ENCODE measurements around the gene DPP3. TPM values are rescaled to one million over a fixed set of nuclear protein-coding genes. Genes with fewer than 3 reads are reported as not detected.
A peak's percentile ranks its signal among the peaks of the same experiment; 100 is the strongest.
"Not testable (repeated sequence)": the region's sequence is repeated elsewhere in the genome, so short reads cannot be mapped to it uniquely, and the experiment has no call there.

The DPP3 gene
- total RNA-seq, 1 donor from 2014 or later: 24.4 TPM

DNA sequence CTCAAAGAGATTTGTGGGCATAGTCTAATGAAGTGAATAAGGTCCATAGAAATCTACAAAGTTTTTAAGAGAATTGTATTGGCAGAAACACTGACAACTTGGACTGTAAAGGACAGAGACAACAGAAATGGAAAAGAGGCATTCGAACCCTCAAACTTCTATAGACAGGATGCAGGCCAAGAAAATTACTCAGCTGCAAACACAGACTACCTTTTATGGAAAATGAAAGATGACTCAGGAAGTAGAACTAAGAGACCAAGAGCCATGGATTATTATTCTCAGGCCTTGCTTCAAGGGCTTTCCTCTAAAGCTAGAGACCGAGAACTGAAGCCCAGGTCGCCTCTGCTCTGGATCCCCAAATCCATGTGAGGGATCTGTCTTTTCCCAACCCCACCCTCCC lies 17.3 kb upstream of the DPP3 start:
- ATAC-seq (no peak), DNase-seq (ENCODE audit: low spot score) (no peak)

DNA sequence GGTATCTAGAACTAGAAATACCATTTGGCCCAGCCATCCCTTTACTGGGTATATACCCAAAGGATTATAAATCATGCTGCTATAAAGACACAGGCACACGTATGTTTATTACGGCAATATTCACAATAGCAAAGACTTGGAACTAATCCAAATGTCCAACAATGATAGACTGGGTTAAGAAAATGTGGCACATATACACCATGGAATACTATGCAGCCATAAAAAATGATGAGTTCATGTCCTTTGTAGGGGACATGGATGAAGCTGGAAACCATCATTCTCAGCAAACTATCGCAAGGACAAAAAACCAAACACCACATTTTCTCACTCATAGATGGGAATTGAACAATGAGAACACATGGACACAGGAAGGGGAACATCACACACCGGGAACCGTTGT lies 16.1 kb upstream of the DPP3 start:
- not testable (repeated sequence) for ATAC-seq; DNase-seq (ENCODE audit: low spot score)

DNA sequence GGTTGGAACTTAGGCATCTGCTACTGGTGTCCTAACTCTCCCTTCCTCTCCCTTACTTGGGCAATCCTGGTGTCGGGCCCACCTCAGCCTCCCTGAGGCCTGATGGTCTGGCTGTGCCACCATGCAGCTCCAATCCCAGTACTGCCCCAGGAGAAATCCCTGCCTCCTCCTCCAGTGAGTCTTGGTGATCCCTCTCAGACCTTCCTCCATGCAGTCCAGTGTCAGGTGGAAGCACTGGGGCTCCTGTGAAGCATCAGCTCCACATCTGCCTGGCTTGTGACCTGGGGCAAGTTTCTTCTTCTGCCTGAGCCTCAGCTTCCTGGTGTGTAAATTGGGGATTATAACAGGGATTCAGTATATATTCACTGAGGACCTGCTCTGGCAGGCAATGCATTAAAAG lies 15.3 kb upstream of the DPP3 start:
- DNase-seq (ENCODE audit: low spot score) (no peak), ATAC-seq (no peak)

DNA sequence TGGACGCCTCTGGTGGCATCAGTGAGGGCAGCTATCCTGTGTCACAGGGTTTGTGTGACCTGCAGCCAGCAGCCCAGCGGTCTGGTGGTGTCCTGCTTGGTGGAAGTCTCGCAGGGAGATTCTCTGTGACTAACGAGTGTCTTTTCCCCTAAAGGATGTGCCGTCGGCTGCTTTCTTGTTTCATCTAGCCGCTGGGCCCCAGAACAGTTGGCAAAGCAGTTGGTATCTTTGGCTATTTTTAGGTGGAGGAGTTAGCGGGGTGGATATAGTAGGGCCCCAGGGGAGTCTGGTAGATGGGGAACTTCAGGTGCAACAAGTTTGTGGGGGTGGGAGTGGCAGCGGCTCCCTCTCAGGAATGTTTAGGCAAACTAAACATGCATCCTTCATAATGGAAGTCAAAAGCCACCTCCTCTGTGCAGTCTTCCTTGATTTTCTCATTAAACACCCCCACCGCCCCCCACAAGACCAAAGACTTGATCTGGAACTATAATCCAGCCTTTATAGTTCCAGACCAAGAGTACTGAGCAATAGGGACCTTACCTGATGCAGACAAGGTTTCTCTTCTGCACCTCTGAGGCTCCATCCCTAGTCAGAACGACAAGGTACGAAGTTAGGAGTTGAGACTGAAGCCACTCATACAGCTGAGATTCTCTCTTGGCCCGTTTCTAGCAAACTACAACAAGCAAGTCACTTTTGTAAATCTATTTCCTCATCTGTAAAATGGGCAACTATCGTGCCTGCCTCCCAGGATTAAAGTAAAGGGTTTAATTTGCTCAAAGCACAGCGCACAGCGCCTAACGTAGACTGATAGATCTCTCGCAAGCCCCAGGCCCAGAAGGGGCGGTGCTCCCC lies 14.6 kb upstream of the DPP3 start:
- ATAC-seq (no peak), DNase-seq (ENCODE audit: low spot score) (no peak)

DNA sequence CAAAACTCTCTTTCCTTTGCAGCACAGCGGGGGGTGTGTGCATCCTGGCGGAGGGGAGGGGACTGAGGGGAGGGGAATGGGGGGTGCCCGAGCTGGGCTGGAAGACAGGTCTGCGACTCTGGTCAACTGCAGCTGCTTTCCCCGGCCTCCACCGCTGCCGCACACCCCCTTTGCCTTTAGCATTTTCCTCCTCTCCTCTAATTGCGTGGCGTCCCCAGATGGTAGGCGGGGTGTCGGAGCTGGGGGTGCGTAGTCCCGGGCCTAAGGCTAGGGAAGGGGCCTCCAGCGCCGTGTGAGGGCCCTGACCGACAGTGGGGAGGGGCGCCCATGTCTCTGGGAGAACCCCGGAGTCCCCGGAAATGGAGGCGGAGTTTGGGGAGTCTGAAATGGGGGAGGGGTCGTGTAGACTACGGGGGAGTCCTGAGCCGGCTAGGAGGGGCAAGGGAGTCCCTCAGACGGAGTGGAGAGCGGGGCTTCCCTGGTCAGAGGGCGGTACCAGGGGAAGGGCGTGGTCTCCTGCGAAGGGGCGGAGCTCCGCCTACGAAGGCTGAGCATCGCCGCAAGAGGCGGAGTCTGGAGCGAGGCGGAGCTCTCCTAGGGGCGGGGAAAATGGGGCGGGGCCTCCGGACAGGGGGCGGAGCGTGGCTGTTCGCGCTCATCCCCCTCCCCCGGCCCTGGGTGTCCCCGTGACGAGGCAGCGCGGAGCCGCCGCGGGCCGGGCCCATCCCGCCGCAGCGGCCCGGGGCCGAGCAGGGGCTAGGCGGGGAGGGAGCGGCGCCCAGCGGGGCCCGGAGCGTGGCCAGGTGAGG lies 13.8 kb upstream of the DPP3 start, which contains the start of gene PELI3:
PELI3 (plus strand) TSS at position 681 of the 809 bp plus-strand sequence. CDS start 1,224 bp downstream, outside the sequence.
- DNase-seq (ENCODE audit: low spot score) (peak; percentile 94), ATAC-seq (peak; percentile 97)

DNA sequence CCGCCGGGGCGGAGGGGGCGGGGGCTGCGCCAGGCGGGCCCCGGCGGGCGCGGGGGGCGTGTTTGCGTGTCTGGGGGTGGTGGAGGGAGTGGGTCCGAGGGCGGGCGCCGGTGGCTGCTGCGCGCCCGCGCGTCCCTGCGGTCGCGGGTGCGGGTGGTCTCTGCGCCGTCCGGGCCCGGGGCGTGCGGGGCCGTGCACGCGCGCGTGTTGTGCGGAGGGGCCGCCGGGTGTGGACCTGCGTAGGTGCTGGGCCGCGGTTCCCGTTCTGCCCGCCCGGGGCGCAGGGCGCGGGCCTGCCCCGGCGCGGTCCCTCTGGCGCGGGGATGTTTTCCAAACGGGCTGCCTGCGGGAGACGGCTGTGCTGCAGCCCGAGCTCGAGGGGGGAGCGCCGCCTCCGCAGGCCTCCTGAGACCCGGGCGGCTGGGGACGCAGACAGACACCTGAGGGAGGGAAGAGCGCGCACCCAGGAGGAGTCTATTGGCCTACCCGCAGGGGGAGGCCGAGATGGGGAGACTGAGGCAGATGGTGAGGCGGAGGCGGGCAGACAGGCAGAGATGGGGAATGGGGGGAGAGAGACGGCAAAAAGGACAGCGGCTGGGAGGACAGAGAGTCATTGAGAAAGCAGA lies 13.1 kb upstream of the DPP3 start:
- DNase-seq (ENCODE audit: low spot score): no peak
- ATAC-seq: peak; percentile 24

DNA sequence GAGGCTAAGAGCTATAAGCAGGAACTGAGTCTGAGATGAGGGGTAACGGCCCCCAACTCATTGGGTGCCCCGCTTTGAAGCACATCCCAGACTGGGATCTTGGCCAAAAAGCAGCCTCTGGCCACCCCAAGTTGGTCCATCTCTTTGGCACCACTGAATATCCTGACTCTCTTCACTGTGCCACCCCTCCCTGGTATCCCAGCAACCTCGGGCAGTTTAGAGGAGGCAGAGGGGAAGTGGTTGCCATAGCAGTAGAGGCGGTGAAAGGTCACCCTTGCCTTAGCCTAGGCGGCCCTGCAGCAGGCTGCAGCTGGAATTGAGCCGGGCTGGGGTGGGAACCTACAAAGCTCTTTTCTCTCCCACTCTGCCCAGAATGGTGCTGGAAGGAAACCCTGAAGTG lies 12.5 kb upstream of the DPP3 start:
- DNase-seq (ENCODE audit: low spot score): no peak
- peak; percentile 50 for ATAC-seq

DNA sequence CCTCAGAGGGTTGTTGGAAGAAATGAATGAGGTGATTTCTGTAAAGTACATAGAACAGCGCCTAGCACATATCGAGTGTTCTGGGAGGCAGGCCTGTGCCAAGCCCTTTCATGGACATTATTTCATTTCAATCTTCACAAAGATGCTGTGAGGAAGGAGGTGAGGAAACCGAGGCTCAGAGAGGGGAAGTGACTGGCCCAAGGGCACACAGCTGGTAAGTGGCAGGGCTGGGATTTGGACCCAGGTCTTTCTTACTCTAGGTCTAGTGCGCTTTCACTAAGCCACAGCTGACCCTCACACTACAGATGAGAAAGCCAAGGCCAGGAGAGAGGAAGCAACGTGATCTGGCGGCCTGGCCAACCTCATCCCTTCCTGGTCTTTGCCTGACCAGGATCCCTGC lies 11.5 kb upstream of the DPP3 start:
- DNase-seq (ENCODE audit: low spot score) (no peak), ATAC-seq (no peak)

DNA sequence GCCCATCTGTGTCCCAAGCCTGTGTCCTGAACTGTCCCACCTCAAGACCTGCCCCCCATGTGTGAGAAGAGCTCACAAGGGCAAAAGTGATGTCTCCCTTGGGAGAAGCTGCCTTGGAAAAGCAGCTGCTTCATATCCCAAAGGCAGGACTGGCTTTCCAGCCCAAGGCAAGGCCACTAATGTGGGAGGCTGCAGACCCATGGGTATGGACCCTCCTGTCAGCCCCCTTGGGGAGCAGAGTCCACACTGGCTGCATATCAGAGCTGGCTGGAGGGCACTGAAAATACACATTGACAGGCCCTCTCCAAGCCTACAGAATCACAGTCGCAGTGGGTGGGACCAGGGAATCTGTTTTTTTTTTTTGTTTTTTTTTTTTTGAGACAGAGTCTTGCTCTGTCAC lies 10.8 kb upstream of the DPP3 start:
- ATAC-seq (no peak), DNase-seq (ENCODE audit: low spot score) (no peak)

DNA sequence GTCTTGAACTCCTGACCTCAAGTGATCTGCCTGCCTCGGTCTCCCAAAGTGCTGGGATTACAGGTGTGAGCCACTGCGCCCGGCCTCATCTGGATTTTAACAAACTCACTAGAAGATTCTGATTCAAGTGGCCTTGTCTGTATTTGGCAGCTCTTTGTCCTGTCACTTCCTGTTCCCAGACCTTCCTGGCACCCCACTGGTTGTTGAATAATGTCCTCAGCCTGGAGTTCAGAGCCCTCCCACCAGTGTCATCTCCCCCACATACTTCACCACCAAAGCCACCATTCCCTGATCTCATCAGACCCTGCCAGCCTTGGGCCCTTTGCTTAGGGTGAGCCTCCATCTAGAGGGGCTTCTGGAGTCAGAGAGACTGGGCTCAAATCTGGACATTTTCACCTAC lies 10.2 kb upstream of the DPP3 start:
- DNase-seq (ENCODE audit: low spot score) (no peak), ATAC-seq (no peak)

DNA sequence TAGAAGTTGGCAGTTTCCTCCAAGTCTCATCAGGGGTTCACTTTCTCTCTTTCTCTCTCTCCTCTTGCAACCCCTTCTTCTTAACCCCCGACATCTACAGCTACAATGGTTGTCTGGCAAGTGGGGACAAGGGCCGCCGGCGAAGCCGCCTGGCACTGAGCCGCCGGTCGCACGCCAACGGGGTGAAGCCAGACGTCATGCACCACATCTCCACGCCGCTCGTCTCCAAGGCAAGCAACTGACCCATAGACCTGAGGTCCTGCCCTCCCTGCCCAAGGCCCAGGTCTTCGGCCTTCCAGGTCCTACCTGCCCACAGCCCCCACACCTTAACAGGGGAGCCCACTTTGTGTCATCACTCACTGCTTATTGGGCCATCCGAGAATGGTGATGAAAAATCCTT lies 9.1 kb upstream of the DPP3 start:
- DNase-seq (ENCODE audit: low spot score) (no peak), ATAC-seq (no peak)

DNA sequence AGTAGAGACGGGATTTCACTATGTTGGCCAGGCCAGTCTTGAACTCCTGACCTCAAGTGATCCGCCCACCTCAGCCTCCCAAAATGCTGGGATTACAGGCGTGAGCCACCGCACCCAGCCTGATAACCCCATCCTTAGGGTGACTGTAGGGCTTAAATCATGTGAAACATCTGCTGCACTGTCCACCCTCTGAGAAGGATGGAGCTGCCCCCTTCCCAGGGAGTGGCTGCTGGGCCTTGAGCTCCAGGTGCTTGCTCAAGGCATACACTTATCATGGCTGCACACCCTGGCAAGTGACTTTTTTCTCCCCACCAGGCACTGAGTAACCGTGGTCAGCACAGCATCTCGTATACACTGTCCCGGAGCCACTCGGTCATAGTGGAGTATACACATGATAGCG lies 8.2 kb upstream of the DPP3 start:
- ATAC-seq (no peak), DNase-seq (ENCODE audit: low spot score) (no peak)

DNA sequence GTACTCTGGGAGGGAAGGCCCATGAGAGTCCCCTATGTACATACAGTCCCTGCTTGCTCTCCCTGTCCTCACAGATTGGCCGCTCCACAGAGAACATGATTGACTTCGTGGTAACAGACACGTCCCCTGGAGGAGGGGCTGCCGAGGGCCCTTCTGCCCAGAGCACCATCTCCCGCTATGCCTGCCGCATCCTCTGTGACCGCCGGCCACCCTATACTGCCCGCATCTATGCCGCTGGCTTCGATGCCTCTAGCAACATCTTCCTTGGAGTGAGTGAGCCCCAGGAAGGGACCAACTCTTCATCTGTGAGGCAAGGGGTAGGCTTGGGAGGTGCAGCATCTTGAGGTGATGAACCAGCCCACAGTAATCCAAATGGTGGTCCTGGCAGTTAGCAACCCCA lies 7.1 kb upstream of the DPP3 start:
- DNase-seq (ENCODE audit: low spot score) (no peak), ATAC-seq (no peak)

DNA sequence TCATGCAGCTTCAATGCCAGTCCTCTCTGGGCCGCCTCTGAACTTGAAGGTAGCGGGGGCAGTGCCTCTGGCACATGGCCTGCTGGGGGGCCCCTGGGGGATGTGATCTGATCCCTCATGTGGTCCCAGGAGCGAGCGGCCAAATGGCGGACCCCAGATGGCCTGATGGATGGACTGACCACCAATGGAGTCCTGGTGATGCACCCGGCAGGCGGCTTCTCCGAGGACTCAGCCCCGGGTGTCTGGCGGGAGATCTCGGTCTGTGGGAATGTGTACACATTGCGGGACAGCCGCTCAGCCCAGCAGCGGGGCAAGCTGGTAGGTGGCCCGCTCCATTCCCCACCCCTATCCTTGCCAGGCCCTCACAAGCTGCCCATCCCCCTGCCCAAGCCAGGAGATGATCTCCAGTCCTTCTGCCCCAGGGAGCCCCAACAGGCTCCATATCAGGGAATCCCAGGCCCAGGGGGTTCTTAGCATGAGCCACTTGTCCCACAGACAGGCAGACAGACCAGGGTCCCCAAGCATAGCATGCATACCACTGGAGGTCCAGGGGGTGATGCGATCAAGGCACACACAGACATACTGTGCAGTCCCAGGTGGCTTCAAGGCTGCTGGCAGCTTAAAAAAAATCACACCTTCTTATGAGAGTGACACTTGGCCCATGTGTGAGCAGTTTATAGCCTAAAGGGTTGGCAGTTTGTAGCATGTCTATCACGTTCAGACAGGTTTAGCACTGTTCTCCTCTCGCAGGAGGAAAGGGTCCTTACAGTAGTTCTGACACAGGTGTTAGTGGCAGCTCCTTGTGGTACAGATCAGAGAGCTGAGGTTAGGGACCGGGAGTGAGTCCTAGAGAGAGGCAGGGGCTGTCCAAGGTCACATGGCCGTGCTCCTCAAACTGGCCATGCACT lies 6.4 kb upstream of the DPP3 start:
- DNase-seq (ENCODE audit: low spot score): no peak
- ATAC-seq: no peak

DNA sequence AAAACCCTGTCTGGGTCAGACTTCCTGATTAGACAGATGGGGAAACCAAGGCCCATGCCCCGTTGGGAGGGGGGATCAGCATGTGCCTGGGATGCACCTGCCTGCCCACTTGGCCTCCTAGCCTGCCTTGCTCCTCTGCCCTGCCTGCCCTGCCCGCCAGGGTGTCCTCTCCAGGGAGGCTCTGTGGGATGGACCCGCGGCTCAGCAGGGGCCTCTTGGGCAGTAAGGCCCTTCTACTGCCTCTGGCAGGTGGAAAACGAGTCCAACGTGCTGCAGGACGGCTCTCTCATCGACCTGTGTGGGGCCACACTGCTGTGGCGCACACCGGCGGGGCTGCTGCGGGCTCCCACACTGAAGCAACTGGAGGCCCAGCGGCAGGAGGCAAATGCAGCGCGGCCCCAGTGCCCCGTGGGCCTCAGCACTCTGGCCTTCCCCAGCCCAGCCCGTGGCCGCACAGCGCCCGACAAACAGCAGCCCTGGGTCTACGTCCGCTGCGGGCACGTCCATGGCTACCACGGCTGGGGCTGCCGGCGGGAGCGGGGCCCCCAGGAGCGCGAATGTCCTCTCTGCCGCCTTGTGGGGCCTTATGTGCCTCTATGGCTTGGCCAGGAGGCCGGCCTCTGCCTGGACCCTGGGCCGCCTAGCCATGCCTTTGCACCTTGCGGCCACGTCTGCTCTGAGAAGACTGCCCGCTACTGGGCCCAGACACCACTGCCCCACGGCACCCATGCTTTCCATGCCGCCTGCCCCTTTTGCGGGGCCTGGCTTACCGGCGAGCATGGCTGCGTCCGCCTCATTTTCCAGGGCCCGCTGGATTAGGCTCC lies 4.7 kb upstream of the DPP3 start:
- DNase-seq (ENCODE audit: low spot score) (no peak), ATAC-seq (no peak)

DNA sequence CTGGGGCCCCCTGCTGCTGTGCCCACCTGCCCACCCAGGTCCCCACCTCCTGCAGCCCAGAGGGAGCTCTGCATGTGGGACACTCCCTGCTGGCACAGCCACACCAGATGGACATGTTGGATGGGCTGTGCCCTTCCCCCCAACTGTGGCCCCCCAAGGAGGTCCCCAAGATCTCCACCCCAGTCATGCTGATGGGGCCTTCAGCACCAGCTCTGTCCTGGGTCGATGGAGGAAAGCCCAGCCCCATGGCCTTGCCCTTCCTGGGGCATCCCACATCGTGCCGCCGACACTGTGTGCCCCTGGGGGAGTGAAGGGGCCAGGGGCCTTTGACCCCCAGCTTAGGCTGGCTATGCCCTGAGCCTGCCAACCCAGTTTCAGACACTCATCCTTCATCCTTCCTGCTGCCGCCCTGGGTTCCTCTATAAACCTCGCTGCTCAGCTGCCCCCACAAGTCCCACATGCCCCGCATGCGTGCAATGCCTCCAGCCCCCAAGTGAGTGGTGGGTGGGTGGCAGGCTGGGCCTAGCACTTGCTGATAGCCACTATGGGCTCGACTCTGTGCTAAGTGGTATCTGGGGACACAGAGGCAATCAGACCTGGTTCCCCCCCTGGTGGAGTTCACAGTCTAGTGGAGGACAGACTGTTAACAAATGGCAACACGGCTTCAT lies 3.9 kb upstream of the DPP3 start:
- DNase-seq (ENCODE audit: low spot score): no peak
- ATAC-seq: no peak

DNA sequence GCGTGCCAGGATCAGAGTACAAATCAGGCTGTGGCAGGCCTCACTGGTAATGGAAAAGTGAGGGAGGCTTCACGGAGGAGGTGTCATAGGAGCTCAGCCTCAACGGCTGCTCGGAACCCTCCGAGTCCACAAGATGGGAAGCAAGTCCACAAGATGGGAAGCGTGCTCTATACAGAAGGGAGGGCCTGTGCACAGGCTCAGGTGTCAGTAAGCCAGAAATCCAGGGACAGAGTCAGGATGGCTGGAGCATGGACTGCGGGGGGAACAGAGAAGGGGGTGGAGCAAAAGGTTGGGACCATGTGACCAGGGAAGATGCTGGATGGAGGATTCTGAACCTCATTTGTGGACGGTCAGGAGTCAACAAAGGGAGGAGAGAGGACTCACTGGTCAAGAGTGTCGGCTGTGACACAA lies 3.4 kb upstream of the DPP3 start:
- no peak for ATAC-seq
- no peak for DNase-seq (ENCODE audit: low spot score)

DNA sequence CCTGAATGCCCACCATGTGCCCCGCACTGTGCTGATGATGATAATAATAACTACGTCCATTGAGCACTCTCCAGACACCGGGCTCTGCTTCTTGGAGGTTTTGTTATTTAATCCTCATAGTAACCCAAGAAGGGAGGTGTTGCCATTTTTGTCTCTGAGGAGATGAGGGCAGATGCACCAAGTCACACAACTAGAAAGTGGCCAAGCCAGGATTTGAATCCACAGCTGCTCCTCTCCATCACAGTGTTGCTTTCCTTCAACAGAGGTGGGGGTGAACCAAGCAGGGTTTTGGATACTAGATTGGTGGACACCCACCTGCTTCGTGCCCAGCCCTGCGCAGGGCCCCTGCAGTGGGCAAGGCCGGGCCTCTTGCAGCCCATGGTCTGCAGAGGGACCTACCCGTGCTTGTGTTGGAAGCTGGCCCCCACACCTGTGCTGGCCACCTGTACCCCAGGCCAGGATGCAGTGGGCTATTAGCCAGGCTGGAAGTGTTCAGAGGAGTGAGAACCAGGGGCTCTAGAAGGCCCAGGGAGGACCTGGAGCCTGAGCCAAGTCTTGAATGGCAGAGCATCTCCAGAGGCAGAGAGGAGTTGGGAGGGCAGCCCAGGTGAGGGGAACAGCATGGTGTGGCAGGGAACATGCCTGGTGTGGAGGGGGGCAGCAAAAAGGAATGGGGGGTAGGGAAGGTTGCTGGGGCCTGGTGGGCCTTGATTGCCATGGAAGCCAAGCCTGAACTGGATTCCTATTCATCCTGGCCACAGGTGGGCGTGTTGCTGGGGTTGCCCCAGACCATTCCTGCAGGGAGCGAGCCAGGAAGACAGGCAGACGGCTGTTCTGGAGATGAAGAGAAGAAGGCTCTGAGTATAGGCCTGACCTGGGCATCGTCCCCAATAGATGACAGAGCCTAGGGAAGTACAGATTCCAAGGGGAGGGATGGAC lies 2.7 kb upstream of the DPP3 start:
- DNase-seq (ENCODE audit: low spot score) (no peak), ATAC-seq (no peak)

All from left lobe of liver (tissue), 2 donors.